ENCODE results near the gene KRTAP10-7.
"Not testable (repeated sequence)": the region's sequence is repeated elsewhere in the genome, so short reads cannot be mapped to it uniquely, and the experiment has no call there.

- TF ChIP-seq CTCF (IDR thresholded peaks at IDR 0.05); POLR2A (IDR thresholded peaks at IDR 0.05); EP300 (IDR thresholded peaks at IDR 0.05; ENCODE audit: low read depth): not testable (repeated sequence)
Measured at GRCh38 chr21:44637851-44638348, 37.5 kb downstream of the KRTAP10-7 start.
